HG03565 (cell line): Measurements from ENCODE around the gene NEGR1.

Source experiments
- ATAC-seq: cut with Tn5 transposase; IDR thresholded peaks from one replicate; pipeline ENCODE4 v1.9.1; 2021; ENCODE audit warnings: mild to moderate bottlenecking, moderate library complexity; ENCODE audit not compliant: unreplicated experiment

NEGR1 gene

GRCh38 chr1:71521655-71522264 lies 760.6 kb downstream of the NEGR1 start:
- peak; percentile 59 for ATAC-seq

- no peak for ATAC-seq
These were observed 770.8 kb downstream of the NEGR1 start for GRCh38 chr1:71511505-71511904.

- no peak for ATAC-seq
These were observed 771.6 kb downstream of the NEGR1 start for GRCh38 chr1:71510725-71511124.

GRCh38 chr1:71509051-71509595 lies 773.2 kb downstream of the NEGR1 start:
- ATAC-seq = no peak

- no peak for ATAC-seq
These were observed 780.3 kb downstream of the NEGR1 start for GRCh38 chr1:71502006-71502405.

GRCh38 chr1:71498542-71498941 lies 783.8 kb downstream of the NEGR1 start:
- no peak for ATAC-seq

- ATAC-seq = no peak
These were observed 788.2 kb downstream of the NEGR1 start for GRCh38 chr1:71494163-71494562.

- ATAC-seq = no peak
These were observed 789.9 kb downstream of the NEGR1 start for GRCh38 chr1:71492298-71493041.

GRCh38 chr1:71490432-71490831 lies 791.9 kb downstream of the NEGR1 start:
- ATAC-seq = no peak

- no peak for ATAC-seq
These were observed 793.6 kb downstream of the NEGR1 start for GRCh38 chr1:71488555-71489252.

GRCh38 chr1:71473331-71473730 lies 809.0 kb downstream of the NEGR1 start:
- ATAC-seq = no peak

GRCh38 chr1:71465093-71465492 lies 817.2 kb downstream of the NEGR1 start:
- ATAC-seq = no peak

- no peak for ATAC-seq
These were observed 818.3 kb downstream of the NEGR1 start for GRCh38 chr1:71464016-71464415.

GRCh38 chr1:71463144-71463543 lies 819.2 kb downstream of the NEGR1 start:
- ATAC-seq = no peak

GRCh38 chr1:71462247-71462646 lies 820.1 kb downstream of the NEGR1 start:
- ATAC-seq = no peak

- ATAC-seq = no peak
These were observed 820.9 kb downstream of the NEGR1 start for GRCh38 chr1:71461416-71461815.

- no peak for ATAC-seq
These were observed 833.9 kb downstream of the NEGR1 start for GRCh38 chr1:71448444-71448843.

GRCh38 chr1:71438626-71439025 lies 843.7 kb downstream of the NEGR1 start:
- ATAC-seq = no peak

- ATAC-seq = no peak
These were observed 846.4 kb downstream of the NEGR1 start for GRCh38 chr1:71435951-71436350.

- ATAC-seq = no peak
These were observed 848.1 kb downstream of the NEGR1 start for GRCh38 chr1:71434240-71434639.

GRCh38 chr1:71428029-71428428 lies 854.3 kb downstream of the NEGR1 start:
- no peak for ATAC-seq

GRCh38 chr1:71427066-71427465 lies 855.3 kb downstream of the NEGR1 start:
- ATAC-seq = no peak
